CD4-positive, alpha-beta T cell treated with Interleukin-6 for 4 hours (primary cell): ENCODE results near the gene SMARCAD1.

Experiments
- DNase-seq: peaks from one replicate; pipeline ENCODE4 v3.0.0-alpha.2; 2020; ENCODE audit warnings: mixed read lengths

SMARCAD1 gene, protein sequence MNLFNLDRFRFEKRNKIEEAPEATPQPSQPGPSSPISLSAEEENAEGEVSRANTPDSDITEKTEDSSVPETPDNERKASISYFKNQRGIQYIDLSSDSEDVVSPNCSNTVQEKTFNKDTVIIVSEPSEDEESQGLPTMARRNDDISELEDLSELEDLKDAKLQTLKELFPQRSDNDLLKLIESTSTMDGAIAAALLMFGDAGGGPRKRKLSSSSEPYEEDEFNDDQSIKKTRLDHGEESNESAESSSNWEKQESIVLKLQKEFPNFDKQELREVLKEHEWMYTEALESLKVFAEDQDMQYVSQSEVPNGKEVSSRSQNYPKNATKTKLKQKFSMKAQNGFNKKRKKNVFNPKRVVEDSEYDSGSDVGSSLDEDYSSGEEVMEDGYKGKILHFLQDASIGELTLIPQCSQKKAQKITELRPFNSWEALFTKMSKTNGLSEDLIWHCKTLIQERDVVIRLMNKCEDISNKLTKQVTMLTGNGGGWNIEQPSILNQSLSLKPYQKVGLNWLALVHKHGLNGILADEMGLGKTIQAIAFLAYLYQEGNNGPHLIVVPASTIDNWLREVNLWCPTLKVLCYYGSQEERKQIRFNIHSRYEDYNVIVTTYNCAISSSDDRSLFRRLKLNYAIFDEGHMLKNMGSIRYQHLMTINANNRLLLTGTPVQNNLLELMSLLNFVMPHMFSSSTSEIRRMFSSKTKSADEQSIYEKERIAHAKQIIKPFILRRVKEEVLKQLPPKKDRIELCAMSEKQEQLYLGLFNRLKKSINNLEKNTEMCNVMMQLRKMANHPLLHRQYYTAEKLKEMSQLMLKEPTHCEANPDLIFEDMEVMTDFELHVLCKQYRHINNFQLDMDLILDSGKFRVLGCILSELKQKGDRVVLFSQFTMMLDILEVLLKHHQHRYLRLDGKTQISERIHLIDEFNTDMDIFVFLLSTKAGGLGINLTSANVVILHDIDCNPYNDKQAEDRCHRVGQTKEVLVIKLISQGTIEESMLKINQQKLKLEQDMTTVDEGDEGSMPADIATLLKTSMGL

DNA sequence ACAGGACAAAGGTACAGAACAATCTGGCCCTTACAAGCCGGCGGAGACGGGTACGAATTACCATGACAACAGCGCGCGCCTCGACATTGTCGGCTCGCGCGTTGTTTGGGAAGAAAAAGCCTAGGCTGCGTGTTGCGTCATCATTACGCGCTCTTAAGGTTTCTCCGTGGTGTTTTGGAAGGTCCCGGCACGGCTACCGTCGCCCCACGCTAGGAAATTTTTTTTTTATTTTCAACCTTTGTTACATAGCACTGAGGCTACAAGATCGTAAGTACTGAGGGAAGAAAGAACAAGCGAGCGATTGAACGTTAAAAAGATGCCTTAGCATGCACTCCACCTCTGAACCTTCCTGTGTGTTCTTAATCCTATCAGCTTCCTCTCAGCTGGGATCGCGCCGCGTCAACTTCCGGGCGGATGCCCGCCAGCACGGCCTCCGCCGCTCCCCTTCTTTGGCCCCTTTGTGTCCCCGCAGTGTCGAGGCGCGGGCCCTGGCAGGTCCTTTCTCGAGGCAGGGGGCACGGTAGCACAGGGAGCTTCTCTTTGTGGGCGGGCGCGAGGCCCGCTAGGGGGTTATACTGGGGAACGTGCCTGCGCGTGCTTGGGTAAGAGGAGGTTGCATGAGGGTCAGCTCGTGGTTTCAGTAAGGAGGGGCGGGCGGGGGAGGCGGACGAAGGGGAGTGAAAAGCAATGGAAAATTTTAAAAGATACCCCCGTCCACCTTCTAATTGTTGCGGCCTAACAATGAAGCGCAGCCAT, at the start of gene SMARCAD1:
Gene SMARCAD1, plus strand, starts transcription at position 397 of the 756 bp plus-strand sequence. CDS start 530 bp downstream, outside the sequence.
- peak; percentile 89 for DNase-seq

DNA sequence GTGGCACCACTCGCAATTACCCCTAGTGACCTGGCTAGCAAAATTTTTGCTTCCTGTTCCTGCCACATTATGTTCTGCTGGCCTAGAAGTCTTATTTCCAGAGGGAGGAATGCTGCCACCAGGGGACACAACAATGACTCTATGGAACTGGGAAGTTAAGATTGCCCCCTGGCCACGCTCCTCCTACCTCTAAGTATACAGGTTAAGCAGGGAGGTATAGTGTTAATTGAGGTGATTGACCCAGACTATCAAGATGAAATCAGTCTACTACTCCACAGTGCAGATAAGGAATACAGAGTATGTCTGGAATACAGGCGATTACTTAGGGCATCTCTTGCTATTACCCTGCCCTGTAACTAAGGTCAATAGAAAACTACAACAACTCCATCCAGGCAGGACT, 48.8 kb upstream of the SMARCAD1 start:
- DNase-seq = no peak

DNA sequence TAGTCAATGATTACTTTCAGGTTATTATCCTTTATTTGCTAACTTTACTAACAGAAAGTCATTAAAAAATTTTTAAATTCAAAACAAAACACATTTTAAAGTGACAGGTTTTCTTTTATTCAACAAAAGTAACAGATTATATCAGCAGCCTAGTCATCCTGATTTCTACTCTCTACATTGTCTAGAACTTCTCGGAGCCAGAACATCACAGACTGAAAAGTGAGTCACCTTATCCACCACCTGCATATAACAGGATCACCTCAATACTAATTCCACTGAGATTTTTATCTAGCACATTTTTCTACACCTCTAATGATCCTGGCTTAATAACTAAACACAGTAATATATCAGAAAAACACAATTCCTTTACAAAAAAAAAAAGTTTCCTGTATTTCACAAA, 47.9 kb upstream of the SMARCAD1 start:
- no peak for DNase-seq

DNA sequence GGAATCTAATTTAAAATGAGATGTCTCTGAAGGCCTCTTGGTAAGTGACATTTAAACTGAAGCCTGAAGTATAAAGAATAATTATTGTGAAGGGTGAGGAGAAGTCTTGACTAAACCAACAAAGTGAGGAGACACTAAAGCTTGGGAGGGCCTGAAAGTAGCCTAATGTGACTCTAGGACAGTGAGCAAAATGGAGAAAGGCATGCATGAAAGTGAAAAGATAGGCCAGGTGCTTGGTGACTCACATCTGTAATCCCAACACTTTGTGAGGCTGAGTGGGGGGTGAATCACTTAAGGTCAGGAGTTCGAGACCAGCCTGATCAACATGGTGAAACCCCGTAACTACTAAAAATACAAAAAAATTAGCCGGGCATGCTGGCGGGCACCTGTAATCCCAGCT, 46.9 kb upstream of the SMARCAD1 start:
- DNase-seq = no peak

DNA sequence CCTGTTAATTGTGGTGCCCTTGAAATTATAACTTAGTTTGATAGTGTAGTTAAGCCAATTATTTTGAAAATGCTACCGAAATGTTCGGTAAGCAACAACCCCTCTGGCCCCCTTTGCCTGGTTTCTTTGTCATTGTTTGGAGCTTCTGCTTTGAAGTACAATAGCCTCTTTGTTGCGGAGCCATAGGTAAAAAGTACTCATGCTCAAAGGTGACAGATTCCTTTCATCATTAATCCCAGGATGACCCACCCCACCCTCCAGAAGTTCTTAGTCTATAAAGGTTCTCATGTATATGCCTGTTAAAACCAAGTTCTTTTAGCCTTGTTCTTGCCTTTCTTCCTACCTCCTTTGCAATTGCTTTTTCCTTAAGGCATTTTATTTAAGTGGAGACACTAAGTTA, 42.4 kb upstream of the SMARCAD1 start:
- DNase-seq = no peak

DNA sequence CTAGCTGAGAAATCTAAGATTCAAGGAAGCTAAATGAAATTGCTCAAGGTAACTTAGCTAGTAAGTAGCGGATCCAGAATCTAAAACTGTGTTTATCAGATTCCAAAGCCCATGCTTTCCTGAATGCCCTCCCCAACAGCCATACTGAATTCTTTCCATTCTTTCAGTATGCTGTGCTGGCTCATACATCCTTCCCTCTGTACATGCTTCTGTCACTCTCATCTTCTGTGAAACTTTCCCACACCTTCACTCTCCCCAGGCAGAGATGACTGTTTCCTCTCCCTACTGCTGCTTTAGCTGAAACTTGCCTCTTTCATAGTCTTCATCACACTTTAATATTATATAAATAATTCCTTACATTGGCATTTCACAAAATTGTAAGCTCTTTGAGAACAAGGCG, 39.3 kb upstream of the SMARCAD1 start:
- no peak for DNase-seq

DNA sequence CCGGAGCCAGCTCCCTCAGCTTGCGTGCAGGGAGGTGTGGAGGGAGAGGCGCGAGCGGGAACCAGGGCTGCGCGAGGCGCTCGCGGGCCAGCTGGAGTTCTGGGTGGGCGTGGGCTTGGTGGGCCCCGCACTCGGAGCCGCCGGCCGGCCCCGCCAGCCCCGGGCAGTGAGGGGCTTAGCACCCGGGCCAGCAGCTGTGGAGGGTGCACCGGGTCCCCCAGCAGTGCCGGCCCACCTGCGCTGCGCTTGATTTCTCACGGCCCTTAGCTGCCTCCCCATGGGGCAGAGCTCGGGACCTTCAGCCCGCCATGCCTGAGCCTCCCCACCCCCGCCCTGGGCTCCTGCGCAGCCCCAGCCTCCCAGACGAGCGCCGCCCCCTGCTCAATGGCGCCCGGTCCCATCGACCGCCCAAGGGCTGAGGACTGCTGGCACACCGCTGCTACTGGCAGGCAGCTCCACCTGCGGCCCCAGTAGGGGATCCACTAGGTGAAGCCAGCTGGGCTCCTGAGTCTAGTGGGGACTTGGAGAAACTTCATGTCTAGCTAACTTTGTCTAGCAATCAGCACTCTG, 37.8 kb upstream of the SMARCAD1 start:
- DNase-seq = no peak

DNA sequence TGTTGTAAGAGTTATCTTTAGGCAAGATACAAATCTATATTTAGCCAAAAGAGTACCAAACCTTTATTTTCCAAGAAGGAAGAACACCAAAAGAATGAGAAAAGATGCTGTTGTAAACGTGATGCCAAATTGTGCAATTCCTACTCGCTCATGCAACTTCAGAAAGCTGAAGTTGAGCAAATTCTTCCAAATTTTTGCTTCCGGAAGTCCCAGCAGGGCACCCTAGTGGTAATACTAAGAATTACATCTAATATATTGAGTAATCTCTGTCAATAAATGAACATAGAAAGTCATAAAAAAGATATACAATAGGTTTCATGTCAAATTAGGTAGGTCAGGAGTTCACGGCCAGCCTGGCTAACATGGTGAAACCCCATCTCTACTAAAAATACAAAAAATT, 36.0 kb upstream of the SMARCAD1 start:
- no peak for DNase-seq

DNA sequence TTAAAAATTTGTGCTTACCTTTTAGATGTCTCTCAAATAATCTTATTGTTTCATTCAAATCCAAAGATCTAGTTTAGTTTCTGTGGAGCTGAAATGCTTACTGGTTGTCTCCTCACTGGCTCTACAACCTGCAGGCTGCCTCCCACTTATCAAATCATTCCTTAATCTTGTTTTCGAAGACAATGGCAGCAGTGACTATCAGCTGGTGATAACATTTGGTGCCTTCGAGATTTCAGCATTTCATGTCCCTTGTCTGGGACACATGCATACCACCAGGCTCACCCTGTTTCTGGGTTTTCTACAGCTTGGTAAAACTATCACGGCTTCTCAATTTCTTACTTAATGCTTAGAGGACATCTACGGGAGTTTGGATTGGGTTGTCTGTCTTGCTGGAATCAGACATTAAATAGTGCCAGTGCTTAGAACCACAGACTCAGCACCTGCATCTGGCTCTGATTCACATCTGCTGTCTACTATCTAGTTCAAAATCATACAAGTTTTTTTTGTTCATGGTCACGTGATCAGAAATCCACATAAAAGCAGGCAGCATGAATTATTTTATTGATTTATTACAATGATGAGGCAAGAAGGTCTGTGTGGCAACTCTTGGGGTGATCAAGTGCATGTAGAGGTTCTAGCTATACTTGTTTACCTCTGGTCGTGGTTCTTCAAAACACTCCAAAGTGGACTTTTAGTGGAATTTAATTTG, 32.0 kb upstream of the SMARCAD1 start:
- DNase-seq = no peak

DNA sequence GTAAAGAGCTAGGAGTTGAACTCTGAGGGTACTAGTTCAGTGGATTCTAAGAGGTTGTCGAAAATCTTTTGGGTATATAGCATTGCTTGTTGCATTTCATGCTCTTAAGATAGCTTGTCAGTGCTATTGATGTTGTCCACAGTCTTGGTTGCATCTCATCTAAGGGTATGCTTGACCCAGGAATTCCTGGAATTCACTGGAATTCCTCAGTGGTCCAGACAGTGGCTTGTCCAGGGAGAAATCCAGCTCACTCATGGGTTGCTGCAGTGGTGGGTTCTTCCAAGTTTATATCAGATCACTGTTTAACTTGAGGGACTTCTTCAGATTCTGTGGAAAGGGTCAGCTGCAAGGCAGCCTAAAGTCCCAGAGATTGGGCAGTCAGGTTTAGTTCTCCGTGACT, 29.8 kb upstream of the SMARCAD1 start:
- no peak for DNase-seq

DNA sequence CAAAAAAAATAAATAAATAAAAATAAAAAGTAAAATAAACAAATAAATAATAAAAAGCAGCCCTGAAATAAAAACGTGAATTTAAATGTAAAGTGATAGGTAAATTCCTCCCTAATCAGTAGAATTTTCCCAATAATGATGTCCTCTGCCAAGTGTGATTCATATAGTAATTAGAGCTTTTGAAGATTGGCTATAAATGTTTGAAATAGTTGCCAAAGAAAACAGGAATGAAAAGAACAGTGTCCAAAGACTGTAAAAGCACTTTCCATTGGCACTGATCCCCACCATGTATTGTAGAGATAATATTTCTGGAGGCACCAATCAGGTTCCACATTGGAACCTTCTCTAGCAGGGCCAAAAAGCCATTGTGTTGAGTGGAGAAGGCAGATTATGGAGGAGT, 25.9 kb upstream of the SMARCAD1 start:
- DNase-seq = no peak

DNA sequence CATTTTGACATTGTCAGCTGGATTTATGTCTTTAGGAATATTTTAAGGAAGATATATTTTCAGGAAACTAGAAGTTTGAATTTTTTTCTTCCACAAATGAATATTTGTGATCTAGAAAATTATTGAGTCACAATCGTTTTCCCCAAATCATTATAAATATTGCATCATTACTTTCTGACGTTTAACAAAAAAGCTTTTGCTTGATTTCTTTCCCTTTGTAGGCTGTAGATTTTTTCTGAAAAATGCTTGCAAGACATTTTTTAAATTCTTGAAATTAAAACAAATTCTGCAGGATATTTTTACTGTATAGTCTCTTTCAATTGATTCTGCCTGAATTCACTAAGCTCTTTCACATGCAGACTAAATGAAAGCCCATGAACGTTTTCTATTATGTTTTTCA, 4.9 kb upstream of the SMARCAD1 start:
- no peak for DNase-seq

DNA sequence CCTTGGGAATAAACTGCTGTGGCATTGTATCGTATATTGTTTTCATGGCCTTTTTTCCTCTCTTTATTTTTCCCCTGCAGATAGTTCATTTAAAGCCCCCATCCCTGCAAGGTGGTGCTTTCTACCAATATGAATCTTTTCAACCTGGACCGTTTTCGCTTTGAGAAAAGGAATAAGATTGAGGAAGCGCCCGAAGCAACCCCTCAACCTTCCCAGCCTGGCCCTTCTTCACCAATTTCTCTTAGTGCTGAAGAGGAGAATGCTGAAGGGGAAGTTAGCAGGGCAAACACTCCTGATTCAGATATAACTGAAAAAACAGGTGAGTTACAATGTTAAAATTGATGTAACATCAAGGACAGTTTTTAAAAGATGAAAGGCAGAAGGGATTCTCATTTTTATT, 601 bp downstream of the SMARCAD1 start:
- no peak for DNase-seq

DNA sequence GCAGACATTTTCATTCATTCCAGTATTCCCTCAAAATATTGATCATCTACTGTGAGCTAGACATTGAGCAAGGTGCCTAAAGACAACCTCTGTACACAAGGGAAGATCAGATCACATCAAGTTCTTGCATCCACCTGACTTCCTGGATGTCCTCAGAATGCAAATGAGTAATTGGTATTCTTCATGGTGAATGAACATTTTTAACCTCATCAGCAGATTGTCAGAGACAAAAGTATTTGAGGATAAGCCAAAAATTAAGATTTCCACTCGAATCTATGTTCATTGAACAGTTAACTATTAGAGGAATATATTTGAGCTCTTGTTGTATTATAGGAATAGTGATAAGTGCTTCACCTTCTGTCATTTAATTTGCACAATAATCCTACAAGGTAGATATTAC, 1.3 kb downstream of the SMARCAD1 start:
- no peak for DNase-seq

DNA sequence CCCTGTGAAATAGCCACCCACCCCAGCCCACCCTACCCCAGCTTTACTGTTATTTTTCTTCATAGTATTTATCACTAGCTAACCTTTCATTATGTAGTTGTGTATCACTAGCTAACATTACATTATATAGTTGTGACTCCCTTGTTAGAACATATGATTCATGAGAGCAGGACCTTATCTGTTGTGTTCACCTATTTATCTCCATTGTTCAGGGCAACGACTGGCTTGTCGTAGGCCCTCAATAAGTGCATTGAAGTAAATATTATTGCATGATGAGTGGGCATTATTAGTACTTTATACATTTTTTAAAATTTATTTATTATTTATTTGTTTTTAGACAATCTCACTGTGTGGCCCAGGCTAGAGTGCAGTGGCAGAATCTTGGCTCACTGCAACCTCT, 4.2 kb downstream of the SMARCAD1 start:
- no peak for DNase-seq

DNA sequence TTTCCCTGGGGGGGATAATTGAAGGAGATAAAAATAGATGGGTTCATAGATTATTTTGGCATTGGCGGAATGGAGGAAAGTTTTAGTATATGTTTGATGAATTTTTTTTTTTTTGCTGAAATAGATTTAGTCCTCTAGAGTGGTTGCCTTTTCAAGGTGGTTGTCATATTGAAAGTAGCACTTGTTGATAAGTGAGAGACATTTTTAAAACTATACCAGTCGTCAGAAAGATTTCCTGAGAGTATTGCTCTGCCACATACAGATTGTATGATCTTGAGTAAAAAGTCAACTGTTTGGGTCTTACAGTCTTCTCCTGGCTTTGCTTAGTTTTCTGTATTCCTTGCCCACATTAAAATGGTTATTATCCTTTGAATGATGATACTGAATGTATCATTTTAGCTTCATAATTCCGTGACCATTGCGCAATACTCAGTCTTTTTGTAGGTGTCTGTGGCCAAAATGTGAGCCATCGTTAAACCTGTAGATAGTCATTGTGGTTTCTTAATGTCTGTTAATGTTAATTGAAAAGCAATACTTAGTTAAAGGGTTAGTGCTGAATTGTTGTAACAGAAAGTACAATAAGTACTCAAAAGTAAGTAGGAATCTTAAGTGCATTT, 7.1 kb downstream of the SMARCAD1 start:
- no peak for DNase-seq

DNA sequence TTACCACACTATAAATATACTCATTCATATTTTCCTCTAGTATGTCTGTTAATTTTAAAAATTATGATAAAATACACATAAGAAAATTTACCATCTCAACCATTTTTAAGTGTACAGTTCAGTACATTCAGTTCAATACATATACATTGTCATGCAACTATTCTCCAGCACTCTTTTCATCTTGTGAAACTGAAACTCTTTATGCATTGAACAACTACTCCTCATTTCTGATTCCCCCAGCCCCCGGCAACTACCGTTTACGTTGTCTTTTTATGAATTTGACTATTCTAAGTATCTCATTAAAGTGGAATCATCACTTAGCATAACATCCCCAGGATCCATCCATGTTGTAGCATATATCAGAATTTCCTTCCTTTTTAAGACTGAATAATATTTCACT, 8.7 kb downstream of the SMARCAD1 start:
- DNase-seq = no peak

DNA sequence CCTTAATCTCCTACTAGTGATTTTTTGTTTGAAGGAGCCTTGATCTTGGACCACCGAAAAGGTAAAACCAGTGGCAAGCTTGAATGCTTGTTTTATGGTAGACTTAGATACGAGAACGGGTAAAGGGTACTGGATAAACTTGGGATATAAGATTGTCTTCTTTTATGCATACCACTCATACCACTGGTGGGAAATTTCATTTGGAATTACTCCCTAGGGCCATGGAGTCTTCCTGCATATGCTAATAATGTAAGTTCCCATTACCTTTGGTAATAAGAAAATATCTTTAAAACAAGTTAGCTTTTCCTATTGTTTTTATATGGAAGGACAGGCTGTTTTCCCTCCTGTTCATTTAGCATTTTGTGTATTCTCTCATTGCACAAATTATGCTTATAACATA, 11.7 kb downstream of the SMARCAD1 start:
- no peak for DNase-seq

DNA sequence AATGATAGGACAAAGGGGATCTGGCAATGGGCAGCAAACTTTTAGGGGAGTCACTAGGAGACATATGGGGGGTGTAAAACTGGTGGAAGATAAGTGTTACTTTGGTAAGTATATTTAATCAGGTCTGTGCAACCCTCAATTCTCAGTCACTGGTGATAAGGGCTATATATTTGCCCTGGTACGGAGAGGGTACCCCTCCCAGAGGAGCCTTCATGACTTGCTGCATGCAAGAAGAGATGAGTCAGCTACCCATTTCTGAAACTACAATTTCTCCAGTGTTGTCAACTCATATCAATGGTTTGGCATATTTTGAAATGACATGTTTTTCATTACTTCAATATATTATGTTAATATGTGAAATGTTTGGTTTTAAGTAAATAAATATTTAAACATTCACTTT, 14.3 kb downstream of the SMARCAD1 start:
- DNase-seq = no peak

DNA sequence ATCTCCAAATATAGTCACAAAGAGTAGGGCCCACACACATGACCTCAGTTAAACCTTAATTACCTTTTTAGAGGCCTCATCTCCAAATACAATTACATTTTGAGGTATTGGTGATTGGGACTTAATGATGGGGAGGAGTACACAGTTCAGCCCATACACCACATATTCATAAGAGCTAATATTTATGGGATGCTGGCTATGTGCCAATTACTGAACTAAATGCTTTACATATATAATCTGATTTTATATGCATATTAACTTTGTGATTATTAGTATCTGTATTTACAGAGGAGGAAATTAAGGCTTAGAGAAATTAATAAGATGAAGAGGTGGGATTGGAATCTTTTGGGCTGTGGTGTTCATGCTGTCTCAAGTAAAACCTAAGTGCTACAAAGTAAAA, 17.8 kb downstream of the SMARCAD1 start:
- DNase-seq = no peak

DNA sequence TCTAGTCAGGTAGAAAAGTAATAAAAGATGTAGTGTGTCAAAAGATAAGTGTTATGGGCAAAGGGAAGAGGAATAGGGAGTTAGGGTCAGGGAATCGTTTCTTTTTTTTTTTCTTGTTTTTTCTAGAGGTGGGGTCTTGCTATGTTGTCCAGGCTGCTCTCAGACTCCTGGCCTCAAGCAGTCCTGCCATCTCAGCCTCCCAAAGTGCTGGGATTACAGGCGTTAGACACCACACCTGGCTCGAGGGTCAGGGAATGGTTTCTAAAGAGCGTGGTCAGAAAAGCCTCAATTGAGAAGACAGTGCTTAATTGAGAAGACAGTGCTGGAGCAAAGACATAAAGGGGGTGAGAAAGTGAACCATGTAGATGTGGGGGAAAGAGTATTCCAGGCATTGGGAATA, 19.1 kb downstream of the SMARCAD1 start:
- no peak for DNase-seq
